Skin epidermis (tissue), 12 donors: ENCODE data around the gene CPED1.

ENCODE experiments used
- H3K27ac ChIP-seq, 21 experiments: fragments of 200-600 bp; sonication (generic) in 11 of 21; one replicate each; pipeline ENCODE4 v1.5.0; 2020; ENCODE audit warnings: mild to moderate bottlenecking in 3 of 21, inconsistent platforms in 2 of 21, moderate library complexity in 2 of 21
- H3K4me3 ChIP-seq, 7 experiments: fragments of 200-600 bp; sonication (generic) in 2 of 7; one replicate each; pipeline ENCODE4 v1.5.0; 2020; ENCODE audit warnings: inconsistent platforms in 2 of 7, mild to moderate bottlenecking in 2 of 7, moderate library complexity in 1 of 7

The CPED1 gene

DNA sequence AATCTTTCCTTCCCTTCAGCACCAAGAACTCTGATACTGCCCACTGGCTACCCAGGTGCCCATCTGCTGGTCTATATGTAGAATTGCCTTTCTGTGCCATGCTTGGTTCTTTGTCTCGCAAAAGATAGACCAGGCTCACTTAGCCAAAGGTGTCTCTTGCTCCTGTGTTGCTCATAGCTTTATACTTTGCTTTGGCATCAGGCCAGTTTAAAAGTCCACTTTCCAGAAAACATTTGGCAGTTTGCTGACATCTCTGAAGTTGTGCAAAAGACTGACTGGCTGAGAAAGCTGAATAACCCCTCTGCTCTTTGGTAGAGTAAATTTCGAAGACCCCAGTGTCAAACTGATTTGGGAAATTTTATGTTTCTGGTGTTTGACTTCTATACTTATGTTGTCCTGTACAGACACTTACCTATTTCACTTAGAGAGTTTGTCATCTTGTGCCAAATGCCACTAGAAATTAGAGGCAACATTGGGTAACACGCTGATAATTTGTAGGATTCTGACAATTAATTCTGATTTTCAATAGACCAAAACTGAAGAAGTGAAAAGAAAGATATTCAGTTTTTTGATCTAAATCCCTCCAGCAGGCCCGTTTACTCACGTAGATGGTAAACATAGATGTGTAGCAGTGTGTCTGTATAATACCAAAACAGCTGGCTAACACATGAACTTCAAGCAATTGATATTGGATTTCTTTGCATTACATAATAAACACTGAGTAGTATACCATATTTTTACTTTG, 91.1 kb downstream of the CPED1 start:
- Histone ChIP-seq H3K4me3 (no peak overlapping the region), H3K27ac (no peak overlapping the region)

GRCh38 chr7:121080257-121080912, 91.9 kb downstream of the CPED1 start:
- Histone ChIP-seq H3K4me3 (no peak overlapping the region), H3K27ac (no peak overlapping the region)

DNA sequence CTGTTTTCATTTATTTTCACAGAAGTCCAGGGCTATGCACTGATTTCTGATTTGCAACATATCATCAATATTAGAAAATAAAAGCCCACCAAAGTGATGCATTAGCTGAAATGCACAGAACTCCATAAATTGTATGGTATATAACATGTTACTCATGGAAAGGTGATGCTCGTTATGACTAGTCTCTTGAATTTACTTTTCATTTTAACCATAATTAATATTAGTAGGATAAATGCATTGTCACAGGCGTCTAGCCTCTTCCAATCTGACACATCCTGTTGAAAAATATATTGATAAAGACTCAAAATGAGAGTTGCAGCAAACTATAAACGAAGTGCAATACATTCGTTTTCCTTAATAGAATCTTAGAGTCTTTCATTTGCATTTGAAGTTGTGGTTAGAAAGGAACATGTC, 92.4 kb downstream of the CPED1 start:
- H3K27ac ChIP-seq: no peak overlapping the region

DNA sequence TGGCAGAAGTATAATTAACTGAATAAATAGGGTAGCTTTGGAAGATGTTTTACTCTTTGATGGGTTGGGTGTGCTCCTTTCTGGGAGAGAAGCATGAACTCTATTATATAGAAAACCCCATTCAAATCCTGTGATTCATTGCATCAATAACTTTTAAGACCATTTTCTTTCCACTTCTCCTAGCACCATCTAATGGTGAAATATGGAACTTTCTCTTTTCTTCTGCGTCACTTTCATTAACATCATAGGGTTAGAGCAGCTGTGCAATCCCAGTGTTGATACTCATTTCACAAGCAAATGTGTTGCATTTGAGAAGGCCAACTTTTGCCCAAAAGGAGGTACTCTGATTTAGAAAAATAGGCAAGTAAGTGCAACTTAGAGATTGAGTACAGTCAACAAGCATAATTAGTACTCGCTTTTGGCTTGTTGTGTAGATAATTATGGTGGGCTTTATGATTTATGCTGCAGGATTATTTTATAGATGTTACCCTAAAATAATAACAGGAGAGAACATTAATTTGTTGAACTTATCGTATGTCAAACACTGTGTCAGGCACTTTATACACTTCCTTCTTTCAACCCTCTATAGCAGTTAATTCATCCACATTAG, 92.9 kb downstream of the CPED1 start:
- no peak overlapping the region for H3K27ac ChIP-seq
- H3K4me3 ChIP-seq: no peak overlapping the region

More for the DNA sequence above, 92.4 kb downstream of the CPED1 start:
- no peak overlapping the region for H3K4me3 ChIP-seq

GRCh38 chr7:121082400-121083101, 94.0 kb downstream of the CPED1 start:
- no peak overlapping the region for H3K27ac ChIP-seq
- no peak overlapping the region for H3K4me3 ChIP-seq

- Histone ChIP-seq H3K27ac (no peak overlapping the region), H3K4me3 (no peak overlapping the region)
These were observed 94.8 kb downstream of the CPED1 start for GRCh38 chr7:121083138-121083789.

DNA sequence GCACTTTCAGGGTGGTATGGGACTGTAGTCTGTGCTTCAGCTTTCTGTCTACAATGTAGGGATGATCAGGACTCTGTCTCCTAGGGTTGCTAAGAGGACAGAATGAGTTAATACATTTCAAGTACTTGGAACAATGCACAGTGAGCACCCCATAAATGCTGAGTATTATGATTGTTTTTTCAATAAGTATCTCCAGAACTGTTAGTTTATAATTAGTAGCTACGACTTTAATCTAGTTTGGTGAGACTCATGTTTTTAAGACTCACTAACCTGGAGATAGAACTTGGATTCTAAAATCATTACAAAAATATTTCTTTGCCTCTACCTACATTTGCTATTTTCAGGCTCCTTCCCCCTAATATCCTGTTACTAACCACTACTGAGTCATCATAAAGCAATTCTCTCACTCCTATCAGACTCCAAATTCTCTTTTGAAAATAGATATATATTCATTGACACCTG, 95.3 kb downstream of the CPED1 start:
- no peak overlapping the region for H3K27ac ChIP-seq
- H3K4me3 ChIP-seq: no peak overlapping the region

- Histone ChIP-seq H3K27ac (no peak overlapping the region), H3K4me3 (no peak overlapping the region)
These were observed 95.7 kb downstream of the CPED1 start for GRCh38 chr7:121084256-121084655.

GRCh38 chr7:121084748-121085336, 96.3 kb downstream of the CPED1 start:
- Histone ChIP-seq H3K27ac (no peak overlapping the region), H3K4me3 (no peak overlapping the region)

GRCh38 chr7:121085922-121086321, 97.4 kb downstream of the CPED1 start:
- Histone ChIP-seq H3K27ac (no peak overlapping the region), H3K4me3 (no peak overlapping the region)

- no peak overlapping the region for H3K4me3 ChIP-seq
- no peak overlapping the region for H3K27ac ChIP-seq
These were observed 100.4 kb downstream of the CPED1 start for GRCh38 chr7:121088870-121089269.

- Histone ChIP-seq H3K4me3 (no peak overlapping the region), H3K27ac (no peak overlapping the region)
These were observed 106.3 kb downstream of the CPED1 start for GRCh38 chr7:121094829-121095228.

GRCh38 chr7:121097577-121097976, 109.1 kb downstream of the CPED1 start:
- no peak overlapping the region for H3K27ac ChIP-seq

DNA sequence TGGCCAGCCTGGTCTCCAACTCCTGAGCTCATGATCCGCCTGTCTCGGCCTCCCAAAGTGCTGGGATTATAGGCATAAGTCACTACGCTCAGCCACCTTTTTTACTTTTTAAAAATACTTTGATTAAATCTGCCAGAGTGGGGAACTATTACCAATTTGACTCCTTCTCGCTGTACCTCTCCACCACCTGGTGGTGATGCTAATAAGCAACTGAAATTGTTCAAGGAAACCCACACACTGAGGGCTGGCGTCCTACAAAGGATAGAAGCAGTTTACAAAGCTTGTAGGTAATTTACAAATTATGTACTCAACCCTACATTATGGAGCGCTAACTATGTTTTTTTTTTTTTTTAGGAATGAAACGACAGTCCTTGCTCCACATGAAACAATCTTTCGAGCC, 111.1 kb downstream of the CPED1 start:
- Histone ChIP-seq H3K4me3 (no peak overlapping the region), H3K27ac (no peak overlapping the region)

More at GRCh38 chr7:121097577-121097976, 109.1 kb downstream of the CPED1 start:
- H3K4me3 ChIP-seq: no peak overlapping the region

GRCh38 chr7:121101083-121101482, 112.6 kb downstream of the CPED1 start:
- Histone ChIP-seq H3K4me3 (no peak overlapping the region), H3K27ac (no peak overlapping the region)

DNA sequence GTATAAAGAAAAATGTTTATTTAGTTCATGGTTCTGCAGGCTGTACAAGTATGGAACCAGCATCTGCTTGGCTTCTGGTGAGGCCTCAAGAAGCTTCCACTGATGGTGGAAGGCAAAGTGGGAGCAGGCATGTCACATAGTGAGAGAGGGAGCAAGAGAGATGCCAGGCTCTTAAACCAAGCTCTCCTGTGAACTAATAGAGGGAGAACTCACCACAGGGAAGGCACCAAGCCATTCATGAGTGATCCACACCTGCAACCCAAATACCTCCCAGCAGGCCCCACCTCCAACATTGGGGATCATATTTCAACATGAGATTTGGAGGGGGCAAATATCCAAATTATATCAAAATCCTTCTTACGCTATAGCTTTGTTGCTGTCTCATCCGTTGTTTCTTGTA, 113.1 kb downstream of the CPED1 start:
- H3K27ac ChIP-seq: no peak overlapping the region
- no peak overlapping the region for H3K4me3 ChIP-seq

DNA sequence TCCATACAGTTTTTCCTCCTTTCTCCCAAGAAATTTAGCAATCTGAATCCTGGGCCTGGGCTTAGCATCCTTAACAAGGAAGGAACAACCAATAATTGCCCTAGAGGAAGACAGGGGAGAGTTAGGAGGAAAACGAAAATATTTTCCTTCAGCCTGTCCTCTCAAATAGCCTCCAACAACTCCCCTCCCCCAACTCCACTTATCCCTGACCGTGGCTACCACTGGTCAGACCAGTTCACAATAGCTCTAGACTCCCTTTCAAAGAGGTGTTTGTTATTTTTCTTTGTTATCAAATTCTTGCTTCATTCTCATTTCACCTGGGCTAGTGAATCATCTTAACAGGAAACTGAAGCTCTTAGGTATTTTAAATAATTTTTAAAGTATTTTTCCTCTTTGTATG, 114.1 kb downstream of the CPED1 start:
- H3K27ac ChIP-seq: no peak overlapping the region
- no peak overlapping the region for H3K4me3 ChIP-seq

- H3K27ac ChIP-seq: no peak overlapping the region
These were observed 114.6 kb downstream of the CPED1 start for GRCh38 chr7:121103086-121103485.

DNA sequence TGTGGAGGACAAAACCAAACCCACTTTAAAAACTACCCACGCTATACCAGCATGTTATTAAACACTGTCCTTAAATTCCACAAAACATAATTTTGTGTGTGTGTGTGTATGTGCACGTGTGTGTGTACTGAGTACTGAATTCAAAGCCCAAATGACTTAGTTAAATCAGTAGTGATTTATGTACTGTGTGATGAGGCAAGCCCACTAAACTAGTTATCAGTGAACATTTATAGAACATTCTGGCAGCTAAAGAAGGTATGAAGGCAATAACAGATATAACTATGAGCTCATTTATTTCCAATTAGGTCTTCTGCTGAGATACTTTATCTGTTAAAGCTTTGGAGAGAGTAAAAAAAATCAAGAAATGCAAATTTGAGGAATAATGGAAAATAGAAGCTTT, 115.1 kb downstream of the CPED1 start:
- H3K27ac ChIP-seq: no peak overlapping the region
- H3K4me3 ChIP-seq: no peak overlapping the region

More at GRCh38 chr7:121103086-121103485, 114.6 kb downstream of the CPED1 start:
- no peak overlapping the region for H3K4me3 ChIP-seq
